ENCODE measurements around the gene BCL11B. TPM values are rescaled to one million over a fixed set of nuclear protein-coding genes. Genes with fewer than 3 reads are reported as not detected.

Gene BCL11B
- total RNA-seq, 1 experiment from 2014 or later, result 0.84 TPM

- Mint-ChIP-seq H3K27me3 (ENCODE audit: insufficient read depth, unreplicated experiment) (no peaks in the 10 kb centered on the region), H3K9me3 (ENCODE audit: unreplicated experiment) (no peaks in the 10 kb centered on the region), H3K36me3 (ENCODE audit: insufficient read depth, unreplicated experiment) (no peaks in the 10 kb centered on the region), H3K4me1 (ENCODE audit: insufficient read depth, unreplicated experiment) (no peaks in the 10 kb centered on the region), H3K4me3 (ENCODE audit: unreplicated experiment) (no peak overlapping the region), H3K27ac (ENCODE audit: low read depth, unreplicated experiment) (no peak overlapping the region)
- no TSS peak for BruUV-seq (replicated peaks)
- ChIA-PET CTCF (interaction anchor here (0.6 kb wide), 1 partner anchor 1382 kb away, joined by 3 read pairs; no protein-coding TSS in a partner anchor), POLR2A (no interaction called here)
- intact Hi-C loops (cut with micrococcal nuclease), result no loop called here
- TF ChIP-seq CTCF (IDR thresholded peaks at IDR 0.05; ENCODE audit: unreplicated experiment), result no peak
- no peak for DNase-seq (ENCODE audit: unreplicated experiment)
Measured at GRCh38 chr14:99208318-99208717, 63.7 kb downstream of the BCL11B start.

- H3K9me3 Mint-ChIP-seq (ENCODE audit: unreplicated experiment), result no peaks in the 10 kb centered on the region
- CTCF ChIA-PET, result interaction anchor here (0.6 kb wide), 1 partner anchor 441 kb away, joined by 3 read pairs; no protein-coding TSS in a partner anchor
- BruUV-seq (replicated peaks), result no TSS peak
Measured at GRCh38 chr14:99207456-99207855, 64.5 kb downstream of the BCL11B start.

GRCh38 chr14:99206090-99206489 is 65.9 kb downstream of the BCL11B start:
- POLR2A ChIA-PET, result no interaction called here
- Mint-ChIP-seq H3K4me3 (ENCODE audit: unreplicated experiment) (no peak overlapping the region), H3K9me3 (ENCODE audit: unreplicated experiment) (no peaks in the 10 kb centered on the region), H3K27me3 (ENCODE audit: insufficient read depth, unreplicated experiment) (no peaks in the 10 kb centered on the region), H3K36me3 (ENCODE audit: insufficient read depth, unreplicated experiment) (no peaks in the 10 kb centered on the region), H3K4me1 (ENCODE audit: insufficient read depth, unreplicated experiment) (no peaks in the 10 kb centered on the region), H3K27ac (ENCODE audit: low read depth, unreplicated experiment) (no peak overlapping the region)
- DNase-seq (ENCODE audit: unreplicated experiment), result no peak
- no TSS peak for BruUV-seq (replicated peaks)
- CTCF ChIA-PET, result no interaction called here
- no peak for TF ChIP-seq CTCF (IDR thresholded peaks at IDR 0.05; ENCODE audit: unreplicated experiment)
- intact Hi-C loops (cut with micrococcal nuclease), result no loop called here

More at GRCh38 chr14:99207456-99207855, 64.5 kb downstream of the BCL11B start:
- POLR2A ChIA-PET, result no interaction called here
- no peaks in the 10 kb centered on the region for H3K27me3 Mint-ChIP-seq (ENCODE audit: insufficient read depth, unreplicated experiment)
- no peak overlapping the region for H3K27ac Mint-ChIP-seq (ENCODE audit: low read depth, unreplicated experiment)
- intact Hi-C loops (cut with micrococcal nuclease), result no loop called here
- H3K4me3 Mint-ChIP-seq (ENCODE audit: unreplicated experiment), result no peak overlapping the region
- TF ChIP-seq CTCF (IDR thresholded peaks at IDR 0.05; ENCODE audit: unreplicated experiment), result no peak
- no peak for DNase-seq (ENCODE audit: unreplicated experiment)
- no peaks in the 10 kb centered on the region for H3K36me3 Mint-ChIP-seq (ENCODE audit: insufficient read depth, unreplicated experiment)
- no peaks in the 10 kb centered on the region for H3K4me1 Mint-ChIP-seq (ENCODE audit: insufficient read depth, unreplicated experiment)

GRCh38 chr14:99205086-99205688 is 66.8 kb downstream of the BCL11B start:
- Mint-ChIP-seq H3K27ac (ENCODE audit: low read depth, unreplicated experiment) (no peak overlapping the region), H3K9me3 (ENCODE audit: unreplicated experiment) (no peaks in the 10 kb centered on the region), H3K4me1 (ENCODE audit: insufficient read depth, unreplicated experiment) (no peaks in the 10 kb centered on the region), H3K4me3 (ENCODE audit: unreplicated experiment) (no peak overlapping the region), H3K36me3 (ENCODE audit: insufficient read depth, unreplicated experiment) (no peaks in the 10 kb centered on the region), H3K27me3 (ENCODE audit: insufficient read depth, unreplicated experiment) (no peaks in the 10 kb centered on the region)
- no peak for DNase-seq (ENCODE audit: unreplicated experiment)
- intact Hi-C loops (cut with micrococcal nuclease), result no loop called here
- ChIA-PET CTCF (no interaction called here), POLR2A (no interaction called here)
- no TSS peak for BruUV-seq (replicated peaks)
- TF ChIP-seq CTCF (IDR thresholded peaks at IDR 0.05; ENCODE audit: unreplicated experiment), result no peak

Data from MCF 10A (cell line).